ENCODE data around the gene TRAPPC2L. TPM values are rescaled to one million over a fixed set of nuclear protein-coding genes. Genes with fewer than 3 reads are reported as not detected.

TRAPPC2L gene
- total and polyA plus RNA-seq, 2 experiments from 2014 or later: 59.3 to 167 TPM

DNA sequence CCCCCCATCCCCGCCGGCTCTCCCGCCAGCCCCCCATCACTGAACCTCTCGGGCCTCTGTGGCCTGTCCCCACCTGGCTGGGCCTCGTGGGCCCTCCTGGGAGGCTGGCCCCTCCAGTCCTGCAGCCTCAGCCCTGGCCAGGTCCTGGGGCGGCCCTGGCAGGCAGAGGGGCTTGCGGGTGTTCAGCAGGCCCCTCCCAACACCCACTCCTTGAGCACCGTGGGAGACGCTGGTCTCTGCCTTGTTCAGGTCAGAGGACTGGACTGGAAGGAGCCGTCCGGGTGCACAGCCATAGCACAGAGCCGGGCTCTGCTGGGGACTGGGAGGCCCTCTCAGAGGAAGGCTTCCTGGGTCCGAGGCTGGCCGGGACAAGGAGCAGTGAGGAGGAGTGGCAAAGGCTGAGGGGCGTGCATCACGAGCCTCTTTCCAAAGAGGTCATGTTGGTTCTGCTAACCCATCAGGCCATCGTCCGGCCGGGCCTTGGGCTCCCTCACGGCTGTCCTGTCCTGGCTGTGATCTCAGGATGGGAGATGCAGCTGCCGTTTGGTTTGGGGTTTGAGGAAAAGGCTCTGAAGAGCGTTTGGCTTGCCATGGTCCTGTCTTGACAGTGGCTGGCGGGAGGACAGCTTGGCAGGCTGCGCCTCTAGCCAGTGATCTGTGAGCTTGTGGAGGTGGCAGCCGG, 15.9 kb downstream of the TRAPPC2L start (continued):
- TF ChIP-seq, protein P1, sequence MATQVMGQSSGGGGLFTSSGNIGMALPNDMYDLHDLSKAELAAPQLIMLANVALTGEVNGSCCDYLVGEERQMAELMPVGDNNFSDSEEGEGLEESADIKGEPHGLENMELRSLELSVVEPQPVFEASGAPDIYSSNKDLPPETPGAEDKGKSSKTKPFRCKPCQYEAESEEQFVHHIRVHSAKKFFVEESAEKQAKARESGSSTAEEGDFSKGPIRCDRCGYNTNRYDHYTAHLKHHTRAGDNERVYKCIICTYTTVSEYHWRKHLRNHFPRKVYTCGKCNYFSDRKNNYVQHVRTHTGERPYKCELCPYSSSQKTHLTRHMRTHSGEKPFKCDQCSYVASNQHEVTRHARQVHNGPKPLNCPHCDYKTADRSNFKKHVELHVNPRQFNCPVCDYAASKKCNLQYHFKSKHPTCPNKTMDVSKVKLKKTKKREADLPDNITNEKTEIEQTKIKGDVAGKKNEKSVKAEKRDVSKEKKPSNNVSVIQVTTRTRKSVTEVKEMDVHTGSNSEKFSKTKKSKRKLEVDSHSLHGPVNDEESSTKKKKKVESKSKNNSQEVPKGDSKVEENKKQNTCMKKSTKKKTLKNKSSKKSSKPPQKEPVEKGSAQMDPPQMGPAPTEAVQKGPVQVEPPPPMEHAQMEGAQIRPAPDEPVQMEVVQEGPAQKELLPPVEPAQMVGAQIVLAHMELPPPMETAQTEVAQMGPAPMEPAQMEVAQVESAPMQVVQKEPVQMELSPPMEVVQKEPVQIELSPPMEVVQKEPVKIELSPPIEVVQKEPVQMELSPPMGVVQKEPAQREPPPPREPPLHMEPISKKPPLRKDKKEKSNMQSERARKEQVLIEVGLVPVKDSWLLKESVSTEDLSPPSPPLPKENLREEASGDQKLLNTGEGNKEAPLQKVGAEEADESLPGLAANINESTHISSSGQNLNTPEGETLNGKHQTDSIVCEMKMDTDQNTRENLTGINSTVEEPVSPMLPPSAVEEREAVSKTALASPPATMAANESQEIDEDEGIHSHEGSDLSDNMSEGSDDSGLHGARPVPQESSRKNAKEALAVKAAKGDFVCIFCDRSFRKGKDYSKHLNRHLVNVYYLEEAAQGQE (IDR thresholded peaks at IDR 0.05; ENCODE audit: unreplicated experiment): no peak
- TF ChIP-seq POLR2AphosphoS5 (IDR thresholded peaks at IDR 0.05; ENCODE audit: low read depth) (no peak), NANOG (IDR thresholded peaks at IDR 0.05; ENCODE audit: borderline replicate concordance) (no peak), EZH2 (IDR thresholded peaks at IDR 0.05; ENCODE audit: low read depth, unreplicated experiment) (no peak), EZH2phosphoT487 (IDR thresholded peaks at IDR 0.05; ENCODE audit: unreplicated experiment) (no peak), STAT1 (IDR thresholded peaks at IDR 0.05; ENCODE audit: unreplicated experiment) (no peak)
- TF ChIP-seq, protein P2, sequence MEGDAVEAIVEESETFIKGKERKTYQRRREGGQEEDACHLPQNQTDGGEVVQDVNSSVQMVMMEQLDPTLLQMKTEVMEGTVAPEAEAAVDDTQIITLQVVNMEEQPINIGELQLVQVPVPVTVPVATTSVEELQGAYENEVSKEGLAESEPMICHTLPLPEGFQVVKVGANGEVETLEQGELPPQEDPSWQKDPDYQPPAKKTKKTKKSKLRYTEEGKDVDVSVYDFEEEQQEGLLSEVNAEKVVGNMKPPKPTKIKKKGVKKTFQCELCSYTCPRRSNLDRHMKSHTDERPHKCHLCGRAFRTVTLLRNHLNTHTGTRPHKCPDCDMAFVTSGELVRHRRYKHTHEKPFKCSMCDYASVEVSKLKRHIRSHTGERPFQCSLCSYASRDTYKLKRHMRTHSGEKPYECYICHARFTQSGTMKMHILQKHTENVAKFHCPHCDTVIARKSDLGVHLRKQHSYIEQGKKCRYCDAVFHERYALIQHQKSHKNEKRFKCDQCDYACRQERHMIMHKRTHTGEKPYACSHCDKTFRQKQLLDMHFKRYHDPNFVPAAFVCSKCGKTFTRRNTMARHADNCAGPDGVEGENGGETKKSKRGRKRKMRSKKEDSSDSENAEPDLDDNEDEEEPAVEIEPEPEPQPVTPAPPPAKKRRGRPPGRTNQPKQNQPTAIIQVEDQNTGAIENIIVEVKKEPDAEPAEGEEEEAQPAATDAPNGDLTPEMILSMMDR (conservative IDR thresholded peaks at IDR 0.05; ENCODE audit: low read depth in 2 of 2): no peak

DNA sequence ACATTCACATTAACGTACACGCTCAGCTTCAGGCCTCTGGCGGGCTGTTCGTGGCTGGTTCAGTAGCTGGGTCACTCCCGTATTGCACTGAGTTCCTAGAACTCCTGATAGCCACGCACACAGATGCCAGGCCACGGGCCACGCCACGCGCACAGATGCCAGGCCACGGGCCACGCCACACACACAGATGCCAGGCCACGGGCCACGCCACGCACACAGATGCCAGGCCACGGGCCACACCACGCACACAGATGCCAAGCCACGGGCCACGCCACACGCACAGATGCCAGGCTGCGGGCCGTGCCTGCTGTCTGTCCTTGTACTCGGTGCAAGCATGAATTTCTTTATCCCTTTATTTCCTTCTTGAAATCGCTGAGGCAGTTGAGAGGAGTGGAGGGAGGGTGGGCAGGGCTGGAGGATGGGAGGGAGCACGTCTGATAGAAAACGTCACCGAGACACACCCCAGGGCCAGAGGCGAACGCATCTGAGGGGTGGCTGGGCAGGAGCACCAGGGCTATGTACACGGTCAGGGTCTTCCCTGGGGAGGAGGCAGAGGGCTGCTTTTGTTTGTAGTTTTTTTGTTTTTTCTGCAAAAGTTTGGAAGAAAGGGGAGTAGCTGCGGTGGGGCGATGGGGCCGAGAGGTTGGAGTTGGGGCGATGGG, 18.1 kb downstream of the TRAPPC2L start:
- Histone ChIP-seq H3K36me3 (ENCODE audit: insufficient read depth) (no peaks in the 10 kb centered on the region), H2AFZ (no peak overlapping the region), H3K4me3 (no peak overlapping the region), H3K4me1 (ENCODE audit: insufficient read depth) (no peaks in the 10 kb centered on the region), H3K79me2 (replicated peaks; ENCODE audit: insufficient read depth) (no peaks in the 10 kb centered on the region), H4K20me1 (replicated peaks; ENCODE audit: insufficient read depth) (no peaks in the 10 kb centered on the region), H3F3A (replicated peaks; ENCODE audit: low read depth) (no peaks in the 10 kb centered on the region), H3K4me2 (no peak overlapping the region), H3K27me3 (ENCODE audit: insufficient read depth) (no peaks in the 10 kb centered on the region), H3K27ac (ENCODE audit: low read depth) (no peak overlapping the region), H3K9me2 (ENCODE audit: insufficient read depth) (no peaks in the 10 kb centered on the region)
- Mint-ChIP-seq H3K36me3 (ENCODE audit: low read depth) (no peaks in the 10 kb centered on the region; the same call in 2 of the 3 replicates), H3K4me3 (no peak overlapping the region), H3K27me3 (ENCODE audit: insufficient read depth, low read depth, poor library complexity) (peaks cover 8% of the 10 kb centered on the region), H3K9me3 (no peaks in the 10 kb centered on the region; the same call in 1 of the 3 replicates), H3K27ac (no peak overlapping the region), H3K4me1 (no peaks in the 10 kb centered on the region; the same call in 2 of the 3 replicates)
- ATAC-seq: no peak
- DNase-seq (ENCODE audit: low spot score): no peak
- TF ChIP-seq ZNF331 (CRISPR knock-in tag; IDR thresholded peaks at IDR 0.05; ENCODE audit: low read depth) (no peak), EZH2phosphoT487 (IDR thresholded peaks at IDR 0.05; ENCODE audit: unreplicated experiment) (no peak), CREB1 (CRISPR knock-in tag; IDR thresholded peaks at IDR 0.05; ENCODE audit: low read depth) (no peak), NANOG (IDR thresholded peaks at IDR 0.05; ENCODE audit: borderline replicate concordance) (no peak), POLR2AphosphoS5 (IDR thresholded peaks at IDR 0.05; ENCODE audit: low read depth) (no peak), STAT1 (IDR thresholded peaks at IDR 0.05; ENCODE audit: unreplicated experiment) (no peak)
- TF ChIP-seq, protein P2 (conservative IDR thresholded peaks at IDR 0.05; ENCODE audit: low read depth in 2 of 2): no peak
